Thyroid gland (tissue), 4 donors: ENCODE results near the gene SF3B2. TPM values are rescaled to one million over a fixed set of nuclear protein-coding genes. Genes with fewer than 3 reads are reported as not detected.
"Not testable (repeated sequence)": the region's sequence is repeated elsewhere in the genome, so short reads cannot be mapped to it uniquely, and the experiment has no call there.

Experiments used
- DNase-seq, 2 donors: peaks; one replicate each; pipeline ENCODE4 v3.0.0-alpha.2; 2019
- H3K27ac ChIP-seq, 3 donors: fragments of 200-600 bp; sonication (generic); 1 replicate in 2 of 3; 2 replicates in 1 of 3; pipeline ENCODE4 v1.5.1; 2016 to 2019; ENCODE audit warnings: mild to moderate bottlenecking in 1 of 3, moderate library complexity in 1 of 3
- H3K27me3 ChIP-seq: fragments of 200-600 bp; sonication (generic); one replicate; pipeline ENCODE4 v1.5.1; 2019
- H3K36me3 ChIP-seq, 2 donors: fragments of 200-600 bp; sonication (generic); one replicate each; pipeline ENCODE4 v1.5.1; 2016 to 2019
- H3K4me1 ChIP-seq, 2 donors: fragments of 200-600 bp; sonication (generic); one replicate each; pipeline ENCODE4 v1.5.1; 2017 to 2019
- H3K4me3 ChIP-seq, 3 donors: fragments of 200-600 bp; sonication (generic); replicated peaks in 1 of 3; 1 replicate in 2 of 3; 2 replicates in 1 of 3; pipeline ENCODE4 v1.5.1; 2016; ENCODE audit warnings: mild to moderate bottlenecking in 1 of 3
- H3K9me3 ChIP-seq: fragments of 200-600 bp; sonication (generic); one replicate; pipeline ENCODE4 v1.5.1; 2017
- CTCF ChIP-seq, 6 experiments: fragments of 200-600 bp in 3 of 6; fragments of 450-650 bp in 3 of 6; sonication (generic) in 3 of 6; IDR thresholded peaks; one replicate each; pipeline ENCODE4 v1.5.1; 2016 to 2019; ENCODE audit warnings: antibody characterized with exemption in 6 of 6, mild to moderate bottlenecking in 2 of 6, inconsistent platforms in 1 of 6, moderate library complexity in 1 of 6
- POLR2A ChIP-seq, 2 donors: fragments of 450-650 bp; IDR thresholded peaks; one replicate each; pipeline ENCODE4 v1.6.1; 2017; ENCODE audit warnings: antibody characterized with exemption in 2 of 2, mild to moderate bottlenecking in 2 of 2, moderate library complexity in 1 of 2
- WGBS, 2 donors: methylation state at CpG; one replicate each; pipeline ENCODE4 v1.1.5; 2017; 5-methylcytosine and 5-hydroxymethylcytosine counted together
- intact Hi-C: fragments of 100-400 bp; cut with DNase I; formaldehyde crosslinking; loops from one replicate; pipeline ENCODE4 v1.15.1; 2023
- total RNA-seq, 4 donors: library from RNA; depleted of rRNA; stranded (reverse); fragments of >200 nt; gene quantifications; one replicate each; pipeline ENCODE4 v1.2.3, GENCODE V29; 2016

SF3B2 gene
- total RNA-seq, 4 donors from 2014 or later = 149 to 231 (median 158) TPM

GRCh38 chr11:66017321-66017720 is 34.8 kb upstream of the SF3B2 start:
- intact Hi-C loops = no loop called here
- H3K27me3 ChIP-seq = no peaks in the 10 kb centered on the region
- H3K4me1 ChIP-seq = peaks cover 5 to 17% of the 10 kb centered on the region in 2 donors
- WGBS, 2 donors = 76 to 77% methylated on average over 4 of the region's 4 CpGs
- H3K36me3 ChIP-seq = no peaks in the 10 kb centered on the region
- no peaks in the 10 kb centered on the region for H3K9me3 ChIP-seq
- no peak overlapping the region for H3K27ac ChIP-seq
- TF ChIP-seq POLR2A (IDR thresholded peaks at IDR 0.05) = no peak
- TF ChIP-seq CTCF (IDR thresholded peaks at IDR 0.05) = no peak
- H3K4me3 ChIP-seq = no peak overlapping the region
- DNase-seq = no peak

GRCh38 chr11:66020212-66020611 is 32.0 kb upstream of the SF3B2 start:
- DNase-seq = no peak

GRCh38 chr11:66020618-66021357 is 31.4 kb upstream of the SF3B2 start:
- no peak overlapping the region for H3K4me3 ChIP-seq
- no peak for TF ChIP-seq CTCF (IDR thresholded peaks at IDR 0.05)
- intact Hi-C loops = no loop called here
- no peaks in the 10 kb centered on the region for H3K36me3 ChIP-seq
- H3K9me3 ChIP-seq = no peaks in the 10 kb centered on the region
- H3K27ac ChIP-seq = no peak overlapping the region
- DNase-seq = no peak
- no peaks in the 10 kb centered on the region for H3K27me3 ChIP-seq
- WGBS, 2 donors = 86 to 87% methylated on average over 17 to 20 of the region's 25 CpGs
- H3K4me1 ChIP-seq = peaks cover 0 to 9% of the 10 kb centered on the region in 2 donors

More at GRCh38 chr11:66020212-66020611, 32.0 kb upstream of the SF3B2 start:
- no peaks in the 10 kb centered on the region for H3K9me3 ChIP-seq
- 65 to 76% methylated on average over 8 of the region's 8 CpGs for WGBS, 2 donors
- H3K36me3 ChIP-seq = no peaks in the 10 kb centered on the region
- peaks cover 0 to 9% of the 10 kb centered on the region in 2 donors for H3K4me1 ChIP-seq
- H3K27ac ChIP-seq = no peak overlapping the region
- intact Hi-C loops = no loop called here
- no peaks in the 10 kb centered on the region for H3K27me3 ChIP-seq
- TF ChIP-seq CTCF (IDR thresholded peaks at IDR 0.05) = no peak
- TF ChIP-seq POLR2A (IDR thresholded peaks at IDR 0.05) = no peak
- H3K4me3 ChIP-seq = no peak overlapping the region

GRCh38 chr11:66022401-66023185 is 29.6 kb upstream of the SF3B2 start:
- intact Hi-C loops = no loop called here
- Histone ChIP-seq H3K27ac (no peak overlapping the region), H3K4me1 (peaks cover 0 to 9% of the 10 kb centered on the region in 2 donors), H3K27me3 (no peaks in the 10 kb centered on the region), H3K9me3 (no peaks in the 10 kb centered on the region), H3K4me3 (no peak overlapping the region), H3K36me3 (no peaks in the 10 kb centered on the region)
- TF ChIP-seq CTCF (IDR thresholded peaks at IDR 0.05) (peak; percentile 84 to 99 (median 96)), POLR2A (IDR thresholded peaks at IDR 0.05) (no peak)
- DNase-seq = peak; percentile 69 to 75
- 20 to 27% methylated on average over 34 to 39 of the region's 46 CpGs for WGBS, 2 donors

GRCh38 chr11:66023186-66023440 is 29.1 kb upstream of the SF3B2 start:
- DNase-seq, intact Hi-C loops, H3K4me1 ChIP-seq, H3K4me3 ChIP-seq, H3K27me3 ChIP-seq, H3K9me3 ChIP-seq, H3K36me3 ChIP-seq, H3K27ac ChIP-seq: not testable (repeated sequence)
- 60 to 73% methylated on average over 5 of the region's 5 CpGs for whole genome bisulfite sequencing, 2 donors
